ENCODE data around the gene PCDHB8.
"Not testable (repeated sequence)": the region's sequence is repeated elsewhere in the genome, so short reads cannot be mapped to it uniquely, and the experiment has no call there.

PCDHB8 gene

GRCh38 chr5:141184117-141184855 lies 6.7 kb downstream of the PCDHB8 start:
- not testable (repeated sequence) for DNase-seq

- peak in 2 of 3 donors; percentile 20 to 31 for DNase-seq
Measured at GRCh38 chr5:141186897-141187512, 9.4 kb downstream of the PCDHB8 start, which contains the start of gene PCDHB9. TSS of gene PCDHB9 (plus strand) at chr5:141187161. CDS start at chr5:141187319, 158 bp downstream.

- DNase-seq: not testable (repeated sequence)
Measured at GRCh38 chr5:141188682-141189081, 11.1 kb downstream of the PCDHB8 start.

GRCh38 chr5:141189131-141189530 lies 11.5 kb downstream of the PCDHB8 start:
- not testable (repeated sequence) for DNase-seq

- DNase-seq: peak in 2 of 3 donors; percentile 4 to 25
Measured at GRCh38 chr5:141192110-141192725, 14.6 kb downstream of the PCDHB8 start, which contains the start of gene PCDHB10. TSS of gene PCDHB10 (plus strand) at chr5:141192353. CDS start at chr5:141192553, 200 bp downstream.

- DNase-seq: not testable (repeated sequence)
Measured at GRCh38 chr5:141194332-141194731, 16.7 kb downstream of the PCDHB8 start.

GRCh38 chr5:141196363-141196762 lies 18.8 kb downstream of the PCDHB8 start:
- no peak for DNase-seq

- DNase-seq: no peak
Measured at GRCh38 chr5:141199359-141200235, 22.0 kb downstream of the PCDHB8 start, which contains the start of gene PCDHB11. TSS of gene PCDHB11 (plus strand) at chr5:141199627. CDS start at chr5:141199775, 148 bp downstream.

- not testable (repeated sequence) for DNase-seq
Measured at GRCh38 chr5:141201126-141201525, 23.5 kb downstream of the PCDHB8 start.

- not testable (repeated sequence) for DNase-seq
Measured at GRCh38 chr5:141201646-141202045, 24.1 kb downstream of the PCDHB8 start.

GRCh38 chr5:141208478-141208877 lies 30.9 kb downstream of the PCDHB8 start, which contains the start of gene PCDHB12:
TSS of gene PCDHB12 (plus strand) at chr5:141208719. CDS start at chr5:141208908, 189 bp downstream.
- no peak for DNase-seq

- not testable (repeated sequence) for DNase-seq
Measured at GRCh38 chr5:141210281-141210680, 32.7 kb downstream of the PCDHB8 start.

- DNase-seq: not testable (repeated sequence)
Measured at GRCh38 chr5:141210849-141211248, 33.3 kb downstream of the PCDHB8 start.

GRCh38 chr5:141213656-141214339 lies 36.2 kb downstream of the PCDHB8 start, which contains the start of gene PCDHB13:
TSS of gene PCDHB13 (plus strand) at chr5:141213919. CDS start at chr5:141214124, 205 bp downstream.
- DNase-seq: peak in 2 of 3 donors; percentile 1 to 10

- DNase-seq: not testable (repeated sequence)
Measured at GRCh38 chr5:141214583-141214982, 37.0 kb downstream of the PCDHB8 start.

GRCh38 chr5:141215504-141215903 lies 37.9 kb downstream of the PCDHB8 start:
- DNase-seq: not testable (repeated sequence)

GRCh38 chr5:141216035-141216434 lies 38.4 kb downstream of the PCDHB8 start:
- not testable (repeated sequence) for DNase-seq

- DNase-seq: peak in 2 of 3 donors; percentile 1 to 3
Measured at GRCh38 chr5:141223112-141223783, 45.7 kb downstream of the PCDHB8 start, which contains the start of gene PCDHB14. TSS of gene PCDHB14 (plus strand) at chr5:141223343. CDS start at chr5:141223506, 163 bp downstream.

- DNase-seq: not testable (repeated sequence)
Measured at GRCh38 chr5:141224844-141225243, 47.3 kb downstream of the PCDHB8 start.

GRCh38 chr5:141225421-141225820 lies 47.8 kb downstream of the PCDHB8 start:
- DNase-seq: not testable (repeated sequence)

Measured in suppressor macrophage treated with lipopolysaccharide for 1 hour (primary cell).